Neural progenitor cell (in vitro differentiated cells): Measurements from ENCODE around the gene OR4X1. TPM values are rescaled to one million over a fixed set of nuclear protein-coding genes. Genes with fewer than 3 reads are reported as not detected.
"Not testable (repeated sequence)": the region's sequence is repeated elsewhere in the genome, so short reads cannot be mapped to it uniquely, and the experiment has no call there.

Experiments
- DNase-seq: peaks from one replicate; pipeline ENCODE4 v3.0.0-alpha.2; 2016; ENCODE audit warnings: low spot score
- H2AFZ ChIP-seq: fragments of 200-600 bp; sonication (generic); replicated peaks from 2 replicates; pipeline ENCODE4 v1.6.1; 2016; ENCODE audit warnings: antibody characterized with exemption
- H3F3A ChIP-seq: fragments of 200-600 bp; sonication (generic); 2 replicates; pipeline ENCODE4 v1.6.1; 2016; ENCODE audit warnings: antibody characterized with exemption, low read depth
- H3K27ac ChIP-seq: fragments of 200-600 bp; sonication (generic); 2 replicates; pipeline ENCODE4 v1.5.1; 2016; ENCODE audit warnings: mild to moderate bottlenecking
- H3K27me3 ChIP-seq: fragments of 200-600 bp; sonication (generic); 2 replicates; pipeline ENCODE4 v1.6.1; 2016; ENCODE audit warnings: mild to moderate bottlenecking, moderate library complexity
- H3K36me3 ChIP-seq: fragments of 200-600 bp; sonication (generic); 2 replicates; pipeline ENCODE4 v1.5.1; 2016
- H3K4me1 ChIP-seq: fragments of 200-600 bp; sonication (generic); 2 replicates; pipeline ENCODE4 v1.6.1; 2016; ENCODE audit warnings: mixed run types
- H3K4me2 ChIP-seq: fragments of 200-600 bp; sonication (generic); 2 replicates; pipeline ENCODE4 v1.6.1; 2016
- H3K4me3 ChIP-seq: fragments of 200-600 bp; sonication (generic); 2 replicates; pipeline ENCODE4 v1.5.1; 2016
- H3K79me2 ChIP-seq: fragments of 200-600 bp; sonication (generic); 2 replicates; pipeline ENCODE4 v1.6.1; 2016; ENCODE audit warnings: low read depth
- H3K9ac ChIP-seq: fragments of 200-600 bp; sonication (generic); 2 replicates; pipeline ENCODE4 v1.6.1; 2016
- H3K9me3 ChIP-seq: fragments of 200-600 bp; sonication (generic); 2 replicates; pipeline ENCODE4 v1.5.1; 2016; ENCODE audit warnings: low read depth
- H4K20me1 ChIP-seq: fragments of 200-600 bp; sonication (generic); 2 replicates; pipeline ENCODE4 v1.6.1; 2016; ENCODE audit warnings: low read depth
- H3K27ac Mint-ChIP-seq: 3 replicates; pipeline ENCODE4 v1.8.0; 2021; ENCODE audit warnings: mixed read lengths
- H3K27me3 Mint-ChIP-seq: 2 replicates; pipeline ENCODE4 v1.8.0; 2022; ENCODE audit warnings: low read depth, mild to moderate bottlenecking, inconsistent platforms, moderate library complexity, mixed read lengths; ENCODE audit not compliant: insufficient read depth
- H3K36me3 Mint-ChIP-seq: 3 replicates; pipeline ENCODE4 v1.8.0; 2021; ENCODE audit warnings: mixed read lengths
- H3K4me1 Mint-ChIP-seq: 3 replicates; pipeline ENCODE4 v1.8.0; 2021; ENCODE audit warnings: mixed read lengths
- H3K4me3 Mint-ChIP-seq: 3 replicates; pipeline ENCODE4 v1.8.0; 2021; ENCODE audit warnings: mild to moderate bottlenecking, moderate library complexity, mixed read lengths
- H3K9me3 Mint-ChIP-seq: 3 replicates; pipeline ENCODE4 v1.8.0; 2020; ENCODE audit warnings: mixed read lengths
- EZH2 ChIP-seq: fragments of 200-600 bp; sonication (generic); IDR thresholded peaks from 2 replicates; pipeline ENCODE4 v1.6.1; 2017; ENCODE audit warnings: antibody characterized with exemption, mild to moderate bottlenecking, moderate library complexity
- EZH2phosphoT487 ChIP-seq: fragments of 200-600 bp; sonication (generic); IDR thresholded peaks from 2 replicates; pipeline ENCODE4 v1.6.1; 2017; ENCODE audit warnings: antibody characterized with exemption
- total RNA-seq: library from RNA; depleted of rRNA; stranded (reverse); fragments of >200 nt; gene quantifications from 2 replicates; pipeline ENCODE4 v1.2.3, GENCODE V29; 2015; ENCODE audit warnings: low replicate concordance
- TF ChIP-seq, protein P1 (sequence below): fragments of 200-600 bp; sonication (generic); IDR thresholded peaks from 2 replicates; pipeline ENCODE4 v1.5.1; 2017; ENCODE audit warnings: antibody characterized with exemption, mild to moderate bottlenecking

The OR4X1 gene, protein sequence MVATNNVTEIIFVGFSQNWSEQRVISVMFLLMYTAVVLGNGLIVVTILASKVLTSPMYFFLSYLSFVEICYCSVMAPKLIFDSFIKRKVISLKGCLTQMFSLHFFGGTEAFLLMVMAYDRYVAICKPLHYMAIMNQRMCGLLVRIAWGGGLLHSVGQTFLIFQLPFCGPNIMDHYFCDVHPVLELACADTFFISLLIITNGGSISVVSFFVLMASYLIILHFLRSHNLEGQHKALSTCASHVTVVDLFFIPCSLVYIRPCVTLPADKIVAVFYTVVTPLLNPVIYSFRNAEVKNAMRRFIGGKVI
- not detected in 2 replicates for total RNA-seq

DNA sequence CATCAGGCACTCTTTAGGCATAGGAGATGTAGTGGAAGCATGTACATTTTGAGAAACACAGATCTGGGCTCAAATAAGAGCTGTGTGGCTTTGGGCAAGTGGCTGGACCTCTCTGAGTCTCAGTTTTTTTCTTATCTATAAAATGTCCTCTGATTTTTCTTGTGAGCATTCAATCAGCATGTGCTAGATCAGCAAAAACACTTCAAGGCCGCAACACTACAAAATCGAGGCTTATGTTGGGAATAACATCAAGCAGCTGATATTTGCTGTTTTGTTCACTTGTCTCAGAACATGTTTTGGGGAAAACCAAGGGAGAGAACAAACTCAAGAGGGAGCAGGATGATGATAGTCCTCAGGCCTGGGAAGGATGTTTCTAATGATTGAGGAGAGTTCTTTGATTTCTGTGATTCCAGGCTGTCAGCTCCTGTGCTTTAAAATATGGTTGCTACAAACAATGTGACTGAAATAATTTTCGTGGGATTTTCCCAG lies at the start of gene OR4X1:
OR4X1 (plus strand) TSS at position 439 of the 489 bp plus-strand sequence; CDS start at position 439, 0 bp downstream.
- Mint-ChIP-seq H3K9me3 (no peaks in the 10 kb centered on the region), H3K4me3 (no peak within 1 kb of the TSS)
- TF ChIP-seq, protein P1, sequence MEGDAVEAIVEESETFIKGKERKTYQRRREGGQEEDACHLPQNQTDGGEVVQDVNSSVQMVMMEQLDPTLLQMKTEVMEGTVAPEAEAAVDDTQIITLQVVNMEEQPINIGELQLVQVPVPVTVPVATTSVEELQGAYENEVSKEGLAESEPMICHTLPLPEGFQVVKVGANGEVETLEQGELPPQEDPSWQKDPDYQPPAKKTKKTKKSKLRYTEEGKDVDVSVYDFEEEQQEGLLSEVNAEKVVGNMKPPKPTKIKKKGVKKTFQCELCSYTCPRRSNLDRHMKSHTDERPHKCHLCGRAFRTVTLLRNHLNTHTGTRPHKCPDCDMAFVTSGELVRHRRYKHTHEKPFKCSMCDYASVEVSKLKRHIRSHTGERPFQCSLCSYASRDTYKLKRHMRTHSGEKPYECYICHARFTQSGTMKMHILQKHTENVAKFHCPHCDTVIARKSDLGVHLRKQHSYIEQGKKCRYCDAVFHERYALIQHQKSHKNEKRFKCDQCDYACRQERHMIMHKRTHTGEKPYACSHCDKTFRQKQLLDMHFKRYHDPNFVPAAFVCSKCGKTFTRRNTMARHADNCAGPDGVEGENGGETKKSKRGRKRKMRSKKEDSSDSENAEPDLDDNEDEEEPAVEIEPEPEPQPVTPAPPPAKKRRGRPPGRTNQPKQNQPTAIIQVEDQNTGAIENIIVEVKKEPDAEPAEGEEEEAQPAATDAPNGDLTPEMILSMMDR = no peak
- no peak for TF ChIP-seq EZH2
- TF ChIP-seq EZH2phosphoT487 = no peak

DNA sequence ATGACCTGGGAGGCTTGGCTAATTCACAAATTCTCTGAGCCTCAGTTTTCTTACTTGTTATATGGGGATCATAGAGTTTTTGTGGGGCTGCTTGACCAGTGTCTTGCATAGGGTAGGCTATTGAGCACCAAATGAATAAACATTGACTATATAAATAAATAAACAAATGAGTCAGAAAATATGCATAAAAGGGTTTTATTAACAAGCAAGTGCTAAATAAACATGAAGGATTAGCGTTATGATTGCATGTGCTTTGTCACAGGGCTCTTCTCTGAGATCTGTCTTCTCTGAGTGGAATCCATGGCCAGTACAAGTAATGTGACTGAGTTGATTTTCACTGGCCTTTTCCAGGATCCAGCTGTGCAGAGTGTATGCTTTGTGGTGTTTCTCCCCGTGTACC lies 47.2 kb upstream of the OR4X1 start, which contains the start of gene OR4B1:
OR4B1 (plus strand) TSS at position 301 of the 400 bp plus-strand sequence; CDS start at position 301, 0 bp downstream.
- H3K9me3 Mint-ChIP-seq = no peaks in the 10 kb centered on the region
- TF ChIP-seq EZH2 (no peak), EZH2phosphoT487 (no peak)
- TF ChIP-seq, protein P1 = no peak

More for the DNA sequence above, at the start of gene OR4X1:
- no peaks in the 10 kb centered on the region for H3K27me3 Mint-ChIP-seq
- H3K27ac Mint-ChIP-seq = no peak within 1 kb of the TSS
- Histone ChIP-seq H3K36me3 (no peaks in the 10 kb centered on the region), H2AFZ (no peak within 1 kb of the TSS), H3K4me1 (no peaks in the 10 kb centered on the region), H4K20me1 (no peaks in the 10 kb centered on the region), H3F3A (no peaks in the 10 kb centered on the region), H3K27ac (no peak within 1 kb of the TSS), H3K9ac (no peak within 1 kb of the TSS), H3K4me2 (no peak within 1 kb of the TSS), H3K79me2 (no peaks in the 10 kb centered on the region), H3K4me3 (no peak within 1 kb of the TSS), H3K27me3 (no peaks in the 10 kb centered on the region), H3K9me3 (peaks cover 8% of the 10 kb centered on the region)
- H3K36me3 Mint-ChIP-seq = no peaks in the 10 kb centered on the region
- no peaks in the 10 kb centered on the region for H3K4me1 Mint-ChIP-seq
- DNase-seq = no peak

DNA sequence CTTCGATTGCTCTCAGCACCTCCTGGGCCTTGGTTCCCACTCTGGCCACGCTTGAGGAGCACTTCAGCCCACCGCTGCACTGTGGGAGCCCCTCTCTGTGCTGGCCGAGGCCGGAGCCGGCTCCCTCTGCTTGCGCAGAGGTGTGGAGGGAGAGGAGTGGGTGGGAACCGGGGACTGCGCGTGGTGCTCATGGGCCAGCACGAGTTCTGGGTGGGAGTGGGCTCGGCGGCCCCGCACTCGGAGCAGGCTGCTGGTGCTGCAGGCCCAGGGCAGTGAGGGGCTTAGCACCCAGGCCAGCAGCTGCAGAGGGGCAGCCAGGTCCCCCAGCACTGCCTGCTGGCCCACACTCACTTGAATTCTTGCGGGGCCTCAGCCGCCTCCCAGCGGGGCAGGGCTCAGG lies 34.9 kb upstream of the OR4X1 start:
- Mint-ChIP-seq H3K4me1 (no peaks in the 10 kb centered on the region), H3K36me3 (no peaks in the 10 kb centered on the region), H3K9me3 (peaks cover 3% of the 10 kb centered on the region), H3K4me3 (no peak overlapping the region), H3K27me3 (no peaks in the 10 kb centered on the region), H3K27ac (no peak overlapping the region)
- H4K20me1 ChIP-seq = no peaks in the 10 kb centered on the region
- no peak overlapping the region for H3K4me3 ChIP-seq
- no peaks in the 10 kb centered on the region for H3K36me3 ChIP-seq
- no peak overlapping the region for H2AFZ ChIP-seq
- no peak overlapping the region for H3K4me2 ChIP-seq
- no peaks in the 10 kb centered on the region for H3K27me3 ChIP-seq
- H3K79me2 ChIP-seq = no peaks in the 10 kb centered on the region
- TF ChIP-seq EZH2phosphoT487 (no peak), EZH2 (no peak)
- TF ChIP-seq, protein P1 = no peak
- no peaks in the 10 kb centered on the region for H3K4me1 ChIP-seq
- H3F3A ChIP-seq = no peaks in the 10 kb centered on the region
- no peak for DNase-seq
- H3K9ac ChIP-seq = no peak overlapping the region
- H3K9me3 ChIP-seq = no peaks in the 10 kb centered on the region
- H3K27ac ChIP-seq = no peak overlapping the region

More for the DNA sequence above, 47.2 kb upstream of the OR4X1 start, which contains the start of gene OR4B1:
- H2AFZ ChIP-seq = no peak within 1 kb of the TSS
- H3K9me3 ChIP-seq = peaks cover 23% of the 10 kb centered on the region
- Mint-ChIP-seq H3K27me3 (peaks cover 6% of the 10 kb centered on the region), H3K4me3 (no peak within 1 kb of the TSS), H3K4me1 (no peaks in the 10 kb centered on the region), H3K27ac (no peak within 1 kb of the TSS), H3K36me3 (no peaks in the 10 kb centered on the region)
- H3K4me2 ChIP-seq = no peak within 1 kb of the TSS
- H3K9ac ChIP-seq = no peak within 1 kb of the TSS
- H3K36me3 ChIP-seq = no peaks in the 10 kb centered on the region
- no peak within 1 kb of the TSS for H3K27ac ChIP-seq
- no peaks in the 10 kb centered on the region for H3F3A ChIP-seq
- H3K4me1 ChIP-seq = no peaks in the 10 kb centered on the region
- no peaks in the 10 kb centered on the region for H3K79me2 ChIP-seq
- H3K27me3 ChIP-seq = no peaks in the 10 kb centered on the region
- H3K4me3 ChIP-seq = no peak within 1 kb of the TSS
- no peak for DNase-seq
- H4K20me1 ChIP-seq = no peaks in the 10 kb centered on the region

DNA sequence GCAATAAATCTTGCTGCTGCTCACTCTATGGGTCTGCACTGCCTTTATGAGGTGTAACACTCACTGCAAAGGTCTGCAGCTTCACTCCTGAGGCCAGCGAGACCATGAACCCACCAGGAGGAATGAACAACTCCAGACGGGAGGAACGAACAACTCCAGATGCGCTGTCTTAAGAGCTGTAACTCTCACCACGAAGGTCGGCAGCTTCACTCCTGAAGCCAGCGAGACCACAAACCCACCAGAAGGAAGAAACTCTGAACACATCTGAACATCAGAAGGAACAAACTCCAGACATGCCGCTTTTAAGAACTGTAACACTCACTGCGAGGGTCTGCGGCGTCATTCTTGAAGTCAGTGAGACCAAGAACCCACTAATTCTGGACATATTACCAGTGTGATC lies 33.6 kb upstream of the OR4X1 start:
- H3K9ac ChIP-seq, H3K4me3 Mint-ChIP-seq, H2AFZ ChIP-seq, H3K9me3 ChIP-seq, H3K4me3 ChIP-seq, H3K27me3 ChIP-seq, H3F3A ChIP-seq, DNase-seq, H3K4me1 ChIP-seq, H3K4me2 ChIP-seq, H3K79me2 ChIP-seq, H3K27ac Mint-ChIP-seq, H3K9me3 Mint-ChIP-seq, H3K27ac ChIP-seq, H3K27me3 Mint-ChIP-seq, H4K20me1 ChIP-seq, H3K36me3 ChIP-seq, H3K4me1 Mint-ChIP-seq, H3K36me3 Mint-ChIP-seq: not testable (repeated sequence)
